Measurements from ENCODE around the gene DEGS2. TPM values are rescaled to one million over a fixed set of nuclear protein-coding genes. Genes with fewer than 3 reads are reported as not detected.

DEGS2 gene
- total RNA-seq, 1 experiment from 2014 or later = not detected

DNA sequence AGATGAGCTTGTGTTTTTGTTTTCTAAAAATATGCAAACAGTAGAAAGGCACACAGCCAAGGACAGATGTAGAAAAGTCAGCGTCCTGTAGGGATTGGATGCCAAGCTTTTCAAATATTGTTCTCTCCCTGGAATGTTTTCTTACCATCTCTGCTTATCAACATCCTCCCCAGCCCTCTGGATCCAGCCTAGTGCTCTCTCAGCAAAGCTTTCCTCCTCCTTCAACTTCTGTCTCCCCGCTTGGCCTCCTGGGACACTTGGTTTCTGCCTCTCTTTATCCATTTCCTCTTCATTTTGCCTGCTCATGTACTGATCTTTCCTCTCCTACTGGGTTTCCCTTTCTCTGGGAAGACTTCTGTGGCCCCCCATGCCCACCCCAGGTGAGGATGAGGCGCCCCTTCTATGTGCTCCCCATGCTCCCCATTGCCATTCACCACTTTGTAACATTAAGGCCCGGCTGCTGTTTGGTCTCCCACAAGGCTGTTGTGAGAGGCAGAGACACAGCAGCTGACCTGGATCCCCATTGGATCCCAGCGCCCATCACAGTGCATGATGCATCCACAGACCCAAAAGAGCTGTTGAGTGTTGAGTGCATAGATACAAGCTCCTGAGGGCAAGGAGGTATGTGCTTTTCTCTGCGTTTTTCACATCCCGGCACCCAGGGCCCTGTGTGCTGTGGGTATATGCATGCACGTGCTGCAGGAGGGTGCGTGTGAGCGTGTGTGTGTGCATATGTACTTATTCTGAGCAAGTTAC, 56.0 kb downstream of the DEGS2 start:
- intact Hi-C loops (cut with micrococcal nuclease; ENCODE audit: unreplicated experiment) = no loop called here
- peaks cover 13% of the 10 kb centered on the region for H3K4me1 ChIP-seq (ENCODE audit: insufficient read depth, low read length, poor library complexity, severe bottlenecking)
- no peaks in the 10 kb centered on the region for H3K9me3 ChIP-seq (ENCODE audit: low read depth, low read length, poor library complexity, severe bottlenecking)
- no peak overlapping the region for H3K4me3 ChIP-seq (ENCODE audit: low read depth, low read length, poor library complexity, severe bottlenecking)
- no peaks in the 10 kb centered on the region for H3K27me3 ChIP-seq (replicated peaks; ENCODE audit: insufficient read depth, low read depth, low read length, poor library complexity)
- BruUV-seq (replicated peaks) = no TSS peak
- no peak overlapping the region for H3K27ac ChIP-seq (ENCODE audit: low read depth, low read length, poor library complexity, severe bottlenecking)
- POLR2A ChIA-PET (ENCODE audit: low non-redundant PET) = no interaction called here
- no peak for DNase-seq (ENCODE audit: low spot score)
- H3K36me3 ChIP-seq (ENCODE audit: insufficient read depth, low read length, poor library complexity, severe bottlenecking) = no peaks in the 10 kb centered on the region
- CTCF ChIA-PET = interaction anchor here (0.7 kb wide), 1 partner anchor 42 kb away, joined by 3 read pairs; no protein-coding TSS in a partner anchor
- TF ChIP-seq, protein P1, sequence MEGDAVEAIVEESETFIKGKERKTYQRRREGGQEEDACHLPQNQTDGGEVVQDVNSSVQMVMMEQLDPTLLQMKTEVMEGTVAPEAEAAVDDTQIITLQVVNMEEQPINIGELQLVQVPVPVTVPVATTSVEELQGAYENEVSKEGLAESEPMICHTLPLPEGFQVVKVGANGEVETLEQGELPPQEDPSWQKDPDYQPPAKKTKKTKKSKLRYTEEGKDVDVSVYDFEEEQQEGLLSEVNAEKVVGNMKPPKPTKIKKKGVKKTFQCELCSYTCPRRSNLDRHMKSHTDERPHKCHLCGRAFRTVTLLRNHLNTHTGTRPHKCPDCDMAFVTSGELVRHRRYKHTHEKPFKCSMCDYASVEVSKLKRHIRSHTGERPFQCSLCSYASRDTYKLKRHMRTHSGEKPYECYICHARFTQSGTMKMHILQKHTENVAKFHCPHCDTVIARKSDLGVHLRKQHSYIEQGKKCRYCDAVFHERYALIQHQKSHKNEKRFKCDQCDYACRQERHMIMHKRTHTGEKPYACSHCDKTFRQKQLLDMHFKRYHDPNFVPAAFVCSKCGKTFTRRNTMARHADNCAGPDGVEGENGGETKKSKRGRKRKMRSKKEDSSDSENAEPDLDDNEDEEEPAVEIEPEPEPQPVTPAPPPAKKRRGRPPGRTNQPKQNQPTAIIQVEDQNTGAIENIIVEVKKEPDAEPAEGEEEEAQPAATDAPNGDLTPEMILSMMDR (conservative IDR thresholded peaks at IDR 0.05; ENCODE audit: low read depth, low read length) = no peak
- TF ChIP-seq EZH2 (IDR thresholded peaks at IDR 0.05; ENCODE audit: borderline replicate concordance, low read depth, low read length, poor library complexity, severe bottlenecking) = no peak

DNA sequence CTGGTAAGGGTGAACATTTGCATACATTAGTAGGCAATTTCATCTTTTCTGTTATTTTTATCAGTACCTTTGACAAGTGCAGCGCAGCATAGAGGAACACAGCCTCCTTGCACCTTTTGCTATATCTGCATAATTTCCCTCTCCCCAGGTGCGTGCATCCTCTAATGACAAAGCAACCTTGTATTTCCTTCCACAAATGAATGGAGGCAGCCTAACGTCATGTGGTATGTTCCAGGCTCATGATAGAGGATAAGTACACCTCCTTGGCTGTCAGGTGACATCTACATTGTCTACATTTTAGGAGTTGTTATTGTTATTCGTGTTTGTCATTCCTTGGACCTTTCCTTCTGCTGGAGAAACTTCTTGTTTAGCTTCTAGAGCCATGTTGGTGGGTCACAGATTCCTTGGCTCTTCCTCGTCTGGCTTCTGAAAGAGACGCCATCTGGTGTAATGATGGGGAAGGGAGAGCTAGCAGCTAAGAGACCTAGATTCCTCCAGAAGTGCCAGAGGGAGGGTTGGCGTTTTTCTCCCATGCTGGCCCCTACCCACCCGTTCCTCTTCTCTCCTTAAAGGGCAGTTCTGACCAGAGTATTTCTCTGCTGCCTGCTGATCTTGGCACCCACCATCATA, 57.2 kb downstream of the DEGS2 start:
- CTCF ChIA-PET = no interaction called here
- POLR2A ChIA-PET (ENCODE audit: low non-redundant PET) = no interaction called here
- intact Hi-C loops (cut with micrococcal nuclease; ENCODE audit: unreplicated experiment) = no loop called here
- Histone ChIP-seq H3K36me3 (ENCODE audit: insufficient read depth, low read length, poor library complexity, severe bottlenecking) (no peaks in the 10 kb centered on the region), H3K4me3 (ENCODE audit: low read depth, low read length, poor library complexity, severe bottlenecking) (no peak overlapping the region), H3K27ac (ENCODE audit: low read depth, low read length, poor library complexity, severe bottlenecking) (no peak overlapping the region), H3K9me3 (ENCODE audit: low read depth, low read length, poor library complexity, severe bottlenecking) (no peaks in the 10 kb centered on the region), H3K4me1 (ENCODE audit: insufficient read depth, low read length, poor library complexity, severe bottlenecking) (peaks cover 13% of the 10 kb centered on the region), H3K27me3 (replicated peaks; ENCODE audit: insufficient read depth, low read depth, low read length, poor library complexity) (no peaks in the 10 kb centered on the region)
- BruUV-seq (replicated peaks) = no TSS peak
- no peak for DNase-seq (ENCODE audit: low spot score)
- TF ChIP-seq, protein P1 (conservative IDR thresholded peaks at IDR 0.05; ENCODE audit: low read depth, low read length) = 0 out of 2 replicates have a peak, but pooled peaks have one; percentile 10
- no peak for TF ChIP-seq EZH2 (IDR thresholded peaks at IDR 0.05; ENCODE audit: borderline replicate concordance, low read depth, low read length, poor library complexity, severe bottlenecking)

DNA sequence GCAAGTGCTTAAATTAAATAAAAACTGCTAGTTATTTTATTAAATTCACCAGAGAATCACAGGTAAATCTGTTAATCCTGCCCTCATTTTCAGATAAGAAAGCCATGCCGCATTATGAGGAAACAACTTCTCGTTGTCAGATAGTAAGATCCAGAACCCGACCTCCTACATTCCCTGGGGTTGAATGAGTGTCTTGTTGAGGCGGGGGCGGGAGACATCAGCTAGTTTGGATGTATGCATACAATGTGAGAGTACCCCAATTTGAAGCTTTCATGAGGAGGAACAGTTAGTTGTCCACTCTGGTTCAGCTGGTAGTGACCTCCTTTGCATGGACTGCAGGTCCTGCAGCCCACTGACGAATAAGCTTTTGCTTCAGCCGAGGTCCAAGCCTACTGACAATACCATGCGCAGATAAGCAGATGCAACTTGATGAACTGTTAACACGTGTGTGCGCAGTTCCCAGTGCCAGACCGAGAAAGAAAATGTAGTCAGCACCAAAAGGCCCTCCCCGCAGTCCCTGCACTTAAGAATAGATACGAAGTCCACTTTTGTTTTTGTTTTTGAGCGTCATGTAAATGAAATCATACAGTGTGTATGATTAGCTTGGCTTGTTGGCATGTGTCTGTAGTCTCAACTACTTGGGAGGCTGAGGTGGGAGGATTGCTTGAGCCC, 59.3 kb downstream of the DEGS2 start:
- Histone ChIP-seq H3K36me3 (ENCODE audit: insufficient read depth, low read length, poor library complexity, severe bottlenecking) (no peaks in the 10 kb centered on the region), H3K27ac (ENCODE audit: low read depth, low read length, poor library complexity, severe bottlenecking) (no peak overlapping the region), H3K4me1 (ENCODE audit: insufficient read depth, low read length, poor library complexity, severe bottlenecking) (peaks cover 13% of the 10 kb centered on the region), H3K27me3 (replicated peaks; ENCODE audit: insufficient read depth, low read depth, low read length, poor library complexity) (no peaks in the 10 kb centered on the region), H3K9me3 (ENCODE audit: low read depth, low read length, poor library complexity, severe bottlenecking) (no peaks in the 10 kb centered on the region), H3K4me3 (ENCODE audit: low read depth, low read length, poor library complexity, severe bottlenecking) (no peak overlapping the region)
- BruUV-seq (replicated peaks) = no TSS peak
- no peak for TF ChIP-seq EZH2 (IDR thresholded peaks at IDR 0.05; ENCODE audit: borderline replicate concordance, low read depth, low read length, poor library complexity, severe bottlenecking)
- TF ChIP-seq, protein P1 (conservative IDR thresholded peaks at IDR 0.05; ENCODE audit: low read depth, low read length) = no peak
- ChIA-PET POLR2A (ENCODE audit: low non-redundant PET) (no interaction called here), CTCF (no interaction called here)
- intact Hi-C loops (cut with micrococcal nuclease; ENCODE audit: unreplicated experiment) = no loop called here
- DNase-seq (ENCODE audit: low spot score) = no peak

All from A673 (cell line).